WTC11 (cell line): Measurements from ENCODE around the gene TUBGCP6. TPM values are rescaled to one million over a fixed set of nuclear protein-coding genes. Genes with fewer than 3 reads are reported as not detected.

Experiments
- ATAC-seq: fragments of 200-7000 bp; cut with Tn5 transposase; 2 replicates; pipeline ENCODE4 v1.10.0; 2021; ENCODE audit warnings: mild to moderate bottlenecking, moderate library complexity
- CTCF ChIA-PET: fragments of 300-600 bp; sonication (Branson Sonifier 250); formaldehyde crosslinking; loops from one replicate; lab custom pipeline; 2021; ENCODE audit warnings: antibody characterized with exemption; lab: Charles Lee
- POLR2A ChIA-PET: fragments of 350-600 bp; sonication (Branson Sonifier 250); formaldehyde crosslinking; loops from one replicate; lab custom pipeline; 2021; ENCODE audit warnings: antibody characterized with exemption; lab: Charles Lee
- DNase-seq: peaks from one replicate; pipeline ENCODE4 v3.0.0; 2021; ENCODE audit warnings: low spot score
- H3K27ac Mint-ChIP-seq: 2 replicates; pipeline ENCODE4 v1.8.0; 2021; ENCODE audit warnings: mixed read lengths
- H3K27me3 Mint-ChIP-seq: 2 replicates; pipeline ENCODE4 v1.8.0; 2021; ENCODE audit warnings: low read depth, mild to moderate bottlenecking, moderate library complexity, mixed read lengths
- H3K36me3 Mint-ChIP-seq: 2 replicates; pipeline ENCODE4 v1.8.0; 2021; ENCODE audit warnings: mixed read lengths
- H3K4me1 Mint-ChIP-seq: 2 replicates; pipeline ENCODE4 v1.8.0; 2022; ENCODE audit warnings: mixed read lengths
- H3K4me3 Mint-ChIP-seq: 2 replicates; pipeline ENCODE4 v1.8.0; 2021; ENCODE audit warnings: mild to moderate bottlenecking, moderate library complexity, mixed read lengths
- H3K9me3 Mint-ChIP-seq: 2 replicates; pipeline ENCODE4 v1.8.0; 2021; ENCODE audit warnings: mixed read lengths
- AR ChIP-seq: fragments of 250-450 bp; sonication (Bioruptor Pico); IDR thresholded peaks from 2 replicates; pipeline ENCODE4 v1.9.0; 2021; ENCODE audit warnings: mild to moderate bottlenecking
- FOXJ3 ChIP-seq: sonication (generic); formaldehyde crosslinking; IDR thresholded peaks from 2 replicates; pipeline ENCODE4 v1.9.0; 2021; ENCODE audit warnings: missing genetic modification reagents, mild to moderate bottlenecking, borderline replicate concordance
- FOXK1 ChIP-seq: sonication (generic); formaldehyde crosslinking; IDR thresholded peaks from 2 replicates; pipeline ENCODE4 v1.8.0; 2022; ENCODE audit warnings: mild to moderate bottlenecking, moderate library complexity, missing genetic modification reagents
- GRHL2 ChIP-seq: fragments of 250-450 bp; sonication (Bioruptor Pico); IDR thresholded peaks from 2 replicates; pipeline ENCODE4 v1.8.0; 2022; ENCODE audit warnings: mild to moderate bottlenecking, moderate library complexity; ENCODE audit not compliant: insufficient replicate concordance, severe bottlenecking
- JAZF1 ChIP-seq: fragments of 250-450 bp; sonication (Bioruptor Pico); IDR thresholded peaks from 2 replicates; pipeline ENCODE4 v1.9.0; 2021; ENCODE audit warnings: moderate library complexity, mild to moderate bottlenecking, inconsistent platforms
- MAX ChIP-seq: sonication (generic); formaldehyde crosslinking; IDR thresholded peaks from 2 replicates; pipeline ENCODE4 v1.8.0; 2022; ENCODE audit warnings: mild to moderate bottlenecking, missing genetic modification reagents
- MYBL2 ChIP-seq: sonication (generic); formaldehyde crosslinking; IDR thresholded peaks from 2 replicates; pipeline ENCODE4 v1.8.1; 2023; ENCODE audit warnings: mild to moderate bottlenecking, moderate library complexity, missing genetic modification reagents
- NFATC4 ChIP-seq: fragments of 250-450 bp; sonication (Bioruptor Pico); IDR thresholded peaks from 2 replicates; pipeline ENCODE4 v1.9.0; 2021; ENCODE audit warnings: mild to moderate bottlenecking
- NR2C2 ChIP-seq: sonication (generic); formaldehyde crosslinking; IDR thresholded peaks from 2 replicates; pipeline ENCODE4 v1.8.0; 2022; ENCODE audit warnings: mild to moderate bottlenecking, missing genetic modification reagents
- NR3C1 ChIP-seq: sonication (generic); formaldehyde crosslinking; conservative IDR thresholded peaks from 2 replicates; pipeline ENCODE4 v1.8.1; 2023; ENCODE audit warnings: low read depth, mild to moderate bottlenecking, missing genetic modification reagents
- SP1 ChIP-seq: sonication (generic); formaldehyde crosslinking; conservative IDR thresholded peaks from 2 replicates; pipeline ENCODE4 v1.8.1; 2022; ENCODE audit warnings: missing genetic modification reagents
- STAT6 ChIP-seq: sonication (generic); formaldehyde crosslinking; conservative IDR thresholded peaks from 2 replicates; pipeline ENCODE4 v1.8.1; 2023; ENCODE audit warnings: mild to moderate bottlenecking, low read depth, missing genetic modification reagents, moderate library complexity
- TCF7 ChIP-seq: sonication (generic); formaldehyde crosslinking; IDR thresholded peaks from 2 replicates; pipeline ENCODE4 v1.8.0; 2022; ENCODE audit warnings: mild to moderate bottlenecking, low read depth, missing genetic modification reagents, moderate library complexity
- TEAD4 ChIP-seq: sonication (generic); formaldehyde crosslinking; IDR thresholded peaks from 2 replicates; pipeline ENCODE4 v1.8.0; 2022; ENCODE audit warnings: mild to moderate bottlenecking, missing genetic modification reagents
- ZNF121 ChIP-seq: sonication (generic); formaldehyde crosslinking; IDR thresholded peaks from 2 replicates; pipeline ENCODE4 v1.8.0; 2023; ENCODE audit warnings: missing genetic modification reagents
- ZNF396 ChIP-seq: fragments of 250-450 bp; sonication (Bioruptor Pico); IDR thresholded peaks from 2 replicates; pipeline ENCODE4 v1.8.0; 2021; ENCODE audit warnings: mild to moderate bottlenecking, moderate library complexity, borderline replicate concordance
- total RNA-seq: library from RNA; stranded (reverse); gene quantifications from 3 replicates; pipeline ENCODE4 v1.2.3, GENCODE V29; 2021
- TF ChIP-seq, protein P1 (sequence below): fragments of 250-450 bp; sonication (Bioruptor Pico); conservative IDR thresholded peaks from 2 replicates; pipeline ENCODE4 v1.9.0; 2021; ENCODE audit warnings: mild to moderate bottlenecking
- TF ChIP-seq, protein P2 (sequence below): sonication (generic); formaldehyde crosslinking; conservative IDR thresholded peaks from 2 replicates; pipeline ENCODE4 v1.8.1; 2022; ENCODE audit warnings: mild to moderate bottlenecking, missing genetic modification reagents
- TF ChIP-seq, protein P3 (sequence below): sonication (generic); formaldehyde crosslinking; IDR thresholded peaks from 2 replicates; pipeline ENCODE4 v1.8.1; 2023; ENCODE audit warnings: mild to moderate bottlenecking, moderate library complexity, missing genetic modification reagents

The TUBGCP6 gene
- total RNA-seq, 1 experiment from 2014 or later = 45.4 TPM

DNA sequence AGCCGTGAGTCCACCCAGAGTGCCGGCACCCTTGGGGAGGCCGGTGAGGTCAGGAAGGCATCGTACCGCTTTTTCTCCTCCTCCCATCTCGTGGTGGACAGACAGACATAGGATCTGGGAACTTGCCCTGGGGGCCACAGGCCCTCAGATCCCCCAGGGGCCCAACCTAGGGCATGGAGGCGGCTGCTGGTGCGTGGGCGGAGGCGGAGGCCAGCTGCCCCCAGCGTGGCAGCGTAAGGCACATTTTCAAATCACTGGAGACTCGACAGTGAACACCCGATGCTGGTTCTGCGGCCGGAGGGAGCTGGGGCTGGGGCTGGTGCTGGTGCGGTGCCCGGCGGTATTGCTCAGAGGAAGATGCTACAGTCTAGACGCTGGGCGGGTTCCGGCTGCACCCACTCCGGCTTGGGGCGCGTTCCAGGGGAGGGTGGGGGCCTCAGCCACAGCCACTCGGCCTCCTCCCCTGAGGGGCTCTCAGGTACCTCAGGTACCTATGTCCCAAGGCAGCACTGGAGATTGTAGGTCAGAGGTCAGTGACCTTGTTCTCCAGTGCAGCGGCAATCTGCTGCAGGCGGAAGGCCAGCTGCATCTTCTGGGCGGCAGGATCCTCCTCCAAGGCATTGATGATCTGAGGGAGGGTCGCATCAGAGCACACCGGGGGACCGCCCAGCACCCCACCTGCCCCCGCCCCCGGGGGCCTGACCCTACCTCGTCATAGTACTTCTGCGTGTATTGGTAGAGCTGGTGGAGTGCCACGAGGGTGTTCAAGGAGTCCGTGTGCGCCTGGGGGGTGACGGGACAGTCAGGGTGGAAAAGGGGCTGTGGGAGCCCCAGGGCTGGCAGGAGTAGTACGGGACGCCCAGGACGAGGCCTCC, 30.6 kb upstream of the TUBGCP6 start:
- no peaks in the 10 kb centered on the region for H3K4me1 Mint-ChIP-seq
- DNase-seq (no peak), ATAC-seq (no peak)
- POLR2A ChIA-PET = no interaction called here
- no peak overlapping the region for H3K27ac Mint-ChIP-seq
- H3K4me3 Mint-ChIP-seq = no peak overlapping the region
- H3K9me3 Mint-ChIP-seq = no peaks in the 10 kb centered on the region
- peaks cover 37% of the 10 kb centered on the region for H3K36me3 Mint-ChIP-seq
- CTCF ChIA-PET = interaction anchor here (1.0 to 2.4 kb wide), 4 partner anchors 9 to 51 kb away, joined by 5 to 37 read pairs (median 18); partner anchors contain the start of gene DENND6B
- peaks cover 15% of the 10 kb centered on the region for H3K27me3 Mint-ChIP-seq
- TF ChIP-seq AR (CRISPR knock-in tag) = no peak
- TF ChIP-seq, all 79 proteins: peak for 0

GRCh38 chr22:50274771-50275170, 29.9 kb upstream of the TUBGCP6 start:
- POLR2A ChIA-PET = no interaction called here
- TF ChIP-seq MYBL2 (CRISPR knock-in tag) = no peak
- no peak for TF ChIP-seq TEAD4 (CRISPR knock-in tag)
- TF ChIP-seq MAX (CRISPR knock-in tag) = no peak
- TF ChIP-seq ZNF396 = no peak
- TF ChIP-seq GRHL2 (CRISPR knock-in tag) = no peak
- TF ChIP-seq, protein P1, sequence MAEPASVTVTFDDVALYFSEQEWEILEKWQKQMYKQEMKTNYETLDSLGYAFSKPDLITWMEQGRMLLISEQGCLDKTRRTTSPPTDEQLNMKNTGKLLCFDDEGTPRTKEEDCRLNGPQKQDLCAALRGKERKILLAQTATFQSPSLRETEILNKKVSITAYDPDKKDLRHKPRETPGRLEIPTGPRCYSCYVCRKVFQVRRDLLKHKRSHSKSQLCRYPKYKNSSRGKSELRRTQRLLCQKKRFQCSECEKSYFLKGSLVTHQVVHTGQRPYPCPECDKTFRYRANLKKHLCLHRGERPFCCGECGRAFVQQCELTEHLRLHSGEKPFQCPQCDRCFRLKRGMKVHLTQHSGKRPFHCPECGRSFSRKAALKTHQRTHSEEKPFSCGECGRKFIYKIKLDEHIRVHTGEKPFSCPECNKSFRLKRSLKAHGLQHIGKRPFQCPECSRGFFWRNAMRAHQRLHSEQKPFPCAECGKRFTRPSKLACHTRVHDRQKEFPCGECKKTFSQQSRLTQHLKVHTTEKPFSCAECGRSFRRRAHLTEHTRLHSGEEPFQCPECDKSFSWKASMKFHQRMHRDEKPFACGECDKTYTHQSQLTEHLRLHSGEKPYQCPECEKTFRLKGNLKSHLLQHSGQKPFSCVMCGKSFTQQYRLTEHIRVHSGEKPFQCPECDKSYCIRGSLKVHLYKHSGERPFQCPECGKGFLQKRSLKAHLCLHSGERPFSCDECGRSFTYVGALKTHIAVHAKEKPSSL (CRISPR knock-in tag) = no peak
- TF ChIP-seq, protein P2, sequence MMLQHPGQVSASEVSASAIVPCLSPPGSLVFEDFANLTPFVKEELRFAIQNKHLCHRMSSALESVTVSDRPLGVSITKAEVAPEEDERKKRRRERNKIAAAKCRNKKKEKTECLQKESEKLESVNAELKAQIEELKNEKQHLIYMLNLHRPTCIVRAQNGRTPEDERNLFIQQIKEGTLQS (CRISPR knock-in tag) = no peak
- TF ChIP-seq, all 79 proteins: peak for 0
- H3K4me3 Mint-ChIP-seq = no peak overlapping the region
- no peaks in the 10 kb centered on the region for H3K9me3 Mint-ChIP-seq
- DNase-seq (no peak), ATAC-seq (no peak)
- no peak overlapping the region for H3K27ac Mint-ChIP-seq
- CTCF ChIA-PET = interaction anchor here (0.6 to 2.4 kb wide), 2 partner anchors 28 to 51 kb away, joined by 4 to 37 read pairs; partner anchors contain the start of gene DENND6B
- no peaks in the 10 kb centered on the region for H3K4me1 Mint-ChIP-seq
- H3K36me3 Mint-ChIP-seq = peaks cover 37% of the 10 kb centered on the region
- H3K27me3 Mint-ChIP-seq = peaks cover 18% of the 10 kb centered on the region

DNA sequence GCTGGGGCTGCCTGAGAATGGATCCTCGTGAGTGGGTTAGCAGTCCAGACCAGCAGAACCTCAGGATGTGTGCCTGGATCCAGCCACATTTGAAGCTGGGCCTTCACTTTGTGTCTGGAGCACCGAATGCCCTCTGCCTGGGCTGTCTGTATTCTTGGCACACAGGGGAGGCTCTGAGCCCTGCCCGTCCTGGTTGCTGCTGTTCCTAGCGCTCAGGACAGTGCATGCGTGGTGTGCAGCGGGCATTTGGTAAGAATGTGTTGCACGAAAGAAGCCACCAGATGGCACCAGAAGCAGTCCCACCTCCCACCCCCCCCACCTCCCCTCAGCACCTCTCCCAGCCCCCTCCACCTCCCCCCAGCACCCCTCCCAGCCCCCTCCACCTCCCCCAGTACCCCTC, 29.5 kb upstream of the TUBGCP6 start:
- no peaks in the 10 kb centered on the region for H3K9me3 Mint-ChIP-seq
- ChIA-PET CTCF (interaction anchor here (0.6 kb wide), 1 partner anchor 28 kb away, joined by 4 read pairs; no protein-coding TSS in a partner anchor), POLR2A (no interaction called here)
- DNase-seq = no peak
- no peak overlapping the region for H3K4me3 Mint-ChIP-seq
- H3K27ac Mint-ChIP-seq = no peak overlapping the region
- H3K36me3 Mint-ChIP-seq = peaks cover 36% of the 10 kb centered on the region
- peaks cover 23% of the 10 kb centered on the region for H3K27me3 Mint-ChIP-seq
- no peaks in the 10 kb centered on the region for H3K4me1 Mint-ChIP-seq
- ATAC-seq = no peak
- TF ChIP-seq FOXK1 (CRISPR knock-in tag) (no peak), JAZF1 (CRISPR knock-in tag) (no peak), STAT6 (CRISPR knock-in tag) (no peak), ZNF121 (no peak), SP1 (no peak), FOXJ3 (CRISPR knock-in tag) (no peak), TCF7 (CRISPR knock-in tag) (no peak), NFATC4 (CRISPR knock-in tag) (no peak), NR3C1 (CRISPR knock-in tag) (no peak), NR2C2 (CRISPR knock-in tag) (no peak)
- TF ChIP-seq, protein P3, sequence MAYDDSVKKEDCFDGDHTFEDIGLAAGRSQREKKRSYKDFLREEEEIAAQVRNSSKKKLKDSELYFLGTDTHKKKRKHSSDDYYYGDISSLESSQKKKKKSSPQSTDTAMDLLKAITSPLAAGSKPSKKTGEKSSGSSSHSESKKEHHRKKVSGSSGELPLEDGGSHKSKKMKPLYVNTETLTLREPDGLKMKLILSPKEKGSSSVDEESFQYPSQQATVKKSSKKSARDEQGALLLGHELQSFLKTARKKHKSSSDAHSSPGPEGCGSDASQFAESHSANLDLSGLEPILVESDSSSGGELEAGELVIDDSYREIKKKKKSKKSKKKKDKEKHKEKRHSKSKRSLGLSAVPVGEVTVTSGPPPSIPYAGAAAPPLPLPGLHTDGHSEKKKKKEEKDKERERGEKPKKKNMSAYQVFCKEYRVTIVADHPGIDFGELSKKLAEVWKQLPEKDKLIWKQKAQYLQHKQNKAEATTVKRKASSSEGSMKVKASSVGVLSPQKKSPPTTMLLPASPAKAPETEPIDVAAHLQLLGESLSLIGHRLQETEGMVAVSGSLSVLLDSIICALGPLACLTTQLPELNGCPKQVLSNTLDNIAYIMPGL = no peak
